ENCODE results near the gene TCF7L2.

Gene TCF7L2

GRCh38 chr10:113044016-113044755, 94.1 kb downstream of the TCF7L2 start:
- no peak for DNase-seq (ENCODE audit: low read depth in 2 of 2)

- no peak for DNase-seq (ENCODE audit: low read depth in 2 of 2)
These were observed 95.4 kb downstream of the TCF7L2 start for GRCh38 chr10:113045147-113046055.

GRCh38 chr10:113047151-113047550, 97.1 kb downstream of the TCF7L2 start:
- DNase-seq (ENCODE audit: low read depth in 2 of 2) = no peak

- DNase-seq (ENCODE audit: low read depth in 2 of 2) = no peak
These were observed 97.5 kb downstream of the TCF7L2 start for GRCh38 chr10:113047605-113047962.

GRCh38 chr10:113047963-113048781, 98.1 kb downstream of the TCF7L2 start:
- no peak for DNase-seq (ENCODE audit: low read depth in 2 of 2)

GRCh38 chr10:113049881-113050280, 99.8 kb downstream of the TCF7L2 start:
- DNase-seq (ENCODE audit: low read depth in 2 of 2) = no peak

- DNase-seq (ENCODE audit: low read depth in 2 of 2) = no peak
These were observed 102.2 kb downstream of the TCF7L2 start for GRCh38 chr10:113052076-113052830.

- no peak for DNase-seq (ENCODE audit: low read depth in 2 of 2)
These were observed 103.0 kb downstream of the TCF7L2 start for GRCh38 chr10:113053091-113053490.

- no peak for DNase-seq (ENCODE audit: low read depth in 2 of 2)
These were observed 103.8 kb downstream of the TCF7L2 start for GRCh38 chr10:113053881-113054280.

GRCh38 chr10:113055458-113055857, 105.4 kb downstream of the TCF7L2 start:
- no peak for DNase-seq (ENCODE audit: low read depth in 2 of 2)

- no peak for DNase-seq (ENCODE audit: low read depth in 2 of 2)
These were observed 106.0 kb downstream of the TCF7L2 start for GRCh38 chr10:113056030-113056429.

- peak; percentile 93 to 94 for DNase-seq (ENCODE audit: low read depth in 2 of 2)
These were observed 106.5 kb downstream of the TCF7L2 start for GRCh38 chr10:113056441-113057021.

- DNase-seq (ENCODE audit: low read depth in 2 of 2) = no peak
These were observed 108.0 kb downstream of the TCF7L2 start for GRCh38 chr10:113057948-113058522.

- DNase-seq (ENCODE audit: low read depth in 2 of 2) = peak; percentile 61 to 73
These were observed 108.7 kb downstream of the TCF7L2 start for GRCh38 chr10:113058523-113059370.

- DNase-seq (ENCODE audit: low read depth in 2 of 2) = peak; percentile 83 to 86
These were observed 109.3 kb downstream of the TCF7L2 start for GRCh38 chr10:113059371-113059780.

- no peak for DNase-seq (ENCODE audit: low read depth in 2 of 2)
These were observed 110.4 kb downstream of the TCF7L2 start for GRCh38 chr10:113060201-113061053.

- DNase-seq (ENCODE audit: low read depth in 2 of 2) = no peak
These were observed 111.0 kb downstream of the TCF7L2 start for GRCh38 chr10:113061054-113061430.

GRCh38 chr10:113061557-113061956, 111.5 kb downstream of the TCF7L2 start:
- DNase-seq (ENCODE audit: low read depth in 2 of 2) = no peak

All from fibroblast of skin of left biceps (primary cell).